H1 (cell line): Measurements from ENCODE around the gene CPHXL2. TPM values are rescaled to one million over a fixed set of nuclear protein-coding genes. Genes with fewer than 3 reads are reported as not detected.

Experiments
- CTCF ChIA-PET: fragments of 300-600 bp; sonication (Branson Sonifier 250); formaldehyde crosslinking; loops from one replicate; lab custom pipeline; 2021; ENCODE audit not compliant: partially characterized antibody; lab: Charles Lee
- POLR2A ChIA-PET: fragments of 300-600 bp; sonication (Branson Sonifier 250); formaldehyde crosslinking; loops from one replicate; lab custom pipeline; 2021; ENCODE audit warnings: inconsistent platforms; ENCODE audit not compliant: partially characterized antibody; lab: Charles Lee
- DNase-seq, 2 experiments: peaks; one replicate each; pipeline versions ENCODE4 v3.0.0 to v3.0.0-alpha.2; 2010 to 2022; ENCODE audit warnings: low spot score in 2 of 2, low read depth in 1 of 2, mixed read lengths in 1 of 2
- FAIRE-seq: peaks from 2 replicates; lab custom pipeline; 2011; peaks lifted over from hg19 to GRCh38; lab: Jason Lieb, UNC
- H2AFZ ChIP-seq: 2 replicates; pipeline ENCODE4 v1.8.1; 2012; ENCODE audit warnings: low read length, inconsistent platforms
- H2AK5ac ChIP-seq: 2 replicates; pipeline ENCODE4 v1.6.1; 2013; ENCODE audit warnings: low read depth, low read length
- H2BK120ac ChIP-seq: replicated peaks from 2 replicates; pipeline ENCODE3; 2013; ENCODE audit warnings: low read depth, low read length, inconsistent platforms
- H2BK12ac ChIP-seq: 2 replicates; pipeline ENCODE4 v1.6.1; 2013; ENCODE audit warnings: low read depth, low read length
- H2BK15ac ChIP-seq: 2 replicates; pipeline ENCODE4 v1.6.1; 2013; ENCODE audit warnings: low read length
- H2BK20ac ChIP-seq: 2 replicates; pipeline ENCODE4 v1.6.1; 2013; ENCODE audit warnings: low read length
- H2BK5ac ChIP-seq: 2 replicates; pipeline ENCODE4 v1.6.1; 2013; ENCODE audit warnings: low read depth, low read length
- H3K14ac ChIP-seq: 2 replicates; pipeline ENCODE4 v1.6.1; 2013; ENCODE audit warnings: inconsistent platforms; ENCODE audit not compliant: insufficient read length
- H3K18ac ChIP-seq: 2 replicates; pipeline ENCODE4 v1.6.1; 2013; ENCODE audit warnings: low read length; ENCODE audit errors: extremely low read depth
- H3K23ac ChIP-seq: 2 replicates; pipeline ENCODE4 v1.6.1; 2013; ENCODE audit warnings: inconsistent platforms; ENCODE audit not compliant: insufficient read length
- H3K23me2 ChIP-seq: 2 replicates; pipeline ENCODE4 v1.6.1; 2013; ENCODE audit warnings: low read depth, low read length
- H3K27ac ChIP-seq: 2 replicates; pipeline ENCODE4 v1.6.1; 2011; ENCODE audit warnings: low read depth, low read length, inconsistent platforms
- H3K27me3 ChIP-seq, 4 experiments: replicated peaks in 1 of 4; 1 replicate in 1 of 4; 2 replicates in 3 of 4; pipeline versions ENCODE4 v1.6.1 to v1.8.1; 2011 to 2013; ENCODE audit warnings: low read length in 3 of 4, mild to moderate bottlenecking in 3 of 4, inconsistent platforms in 2 of 4, mixed read lengths in 2 of 4, moderate library complexity in 1 of 4; ENCODE audit not compliant: control insufficient read depth in 3 of 4, insufficient read depth in 3 of 4; ENCODE audit errors: extremely low read depth in 1 of 4
- H3K36me3 ChIP-seq, 4 experiments: 2 replicates each; pipeline versions ENCODE4 v1.6.1 to v1.8.1; 2011 to 2013; ENCODE audit warnings: mild to moderate bottlenecking in 4 of 4, low read length in 3 of 4, moderate library complexity in 2 of 4, control low read depth in 1 of 4, inconsistent platforms in 1 of 4; ENCODE audit not compliant: insufficient read depth in 4 of 4, control insufficient read depth in 2 of 4
- H3K4ac ChIP-seq: replicated peaks from 2 replicates; pipeline ENCODE3; 2013; ENCODE audit warnings: low read length, low read depth, mixed read lengths, inconsistent platforms; ENCODE audit not compliant: insufficient read length
- H3K4me1 ChIP-seq, 4 experiments: replicated peaks in 1 of 4; 1 replicate in 1 of 4; 2 replicates in 3 of 4; pipeline versions ENCODE4 v1.6.1 to v1.8.1; 2011 to 2013; ENCODE audit warnings: low read length in 3 of 4, inconsistent platforms in 2 of 4, mixed read lengths in 1 of 4; ENCODE audit not compliant: insufficient read depth in 4 of 4, control insufficient read depth in 3 of 4
- H3K4me2 ChIP-seq, 2 experiments: 2 replicates each; pipeline versions ENCODE4 v1.6.1 to v1.8.1; 2011 to 2013; ENCODE audit warnings: low read depth in 2 of 2, low read length in 2 of 2, control low read depth in 1 of 2, inconsistent platforms in 1 of 2, mild to moderate bottlenecking in 1 of 2; ENCODE audit not compliant: insufficient read depth in 1 of 2
- H3K4me3 ChIP-seq, 4 experiments: fragments of 200-600, 300-600 bp in 1 of 4; sonication (generic), shearing (Covaris generic), sonication (Bioruptor Twin) in 1 of 4; 2 replicates each; pipeline versions ENCODE4 v1.5.1 to v1.8.1; 2011 to 2016; ENCODE audit warnings: low read length in 4 of 4, low read depth in 3 of 4, control low read depth in 2 of 4, inconsistent platforms in 2 of 4, mild to moderate bottlenecking in 2 of 4, mixed read lengths in 1 of 4, moderate library complexity in 1 of 4; ENCODE audit not compliant: insufficient read depth in 2 of 4; ENCODE audit errors: extremely low read depth in 1 of 4
- H3K56ac ChIP-seq: replicated peaks from 2 replicates; pipeline ENCODE3; 2013; ENCODE audit warnings: low read depth, mild to moderate bottlenecking, mixed read lengths, low read length, inconsistent platforms; ENCODE audit not compliant: insufficient read length
- H3K79me1 ChIP-seq: 2 replicates; pipeline ENCODE4 v1.6.1; 2013; ENCODE audit warnings: low read depth, low read length, control low read depth
- H3K79me2 ChIP-seq, 2 experiments: 2 replicates each; pipeline versions ENCODE4 v1.6.1 to v1.8.1; 2012 to 2013; ENCODE audit warnings: low read length in 2 of 2, mild to moderate bottlenecking in 2 of 2, inconsistent platforms in 1 of 2; ENCODE audit not compliant: insufficient read depth in 2 of 2, control insufficient read depth in 1 of 2
- H3K9ac ChIP-seq, 4 experiments: replicated peaks in 1 of 4; 1 replicate in 1 of 4; 2 replicates in 3 of 4; pipeline versions ENCODE4 v1.6.1 to v1.8.1; 2011 to 2013; ENCODE audit warnings: low read depth in 3 of 4, low read length in 3 of 4, control low read depth in 2 of 4, mild to moderate bottlenecking in 2 of 4, moderate library complexity in 2 of 4, inconsistent platforms in 1 of 4; ENCODE audit errors: extremely low read depth in 1 of 4
- H3K9me3 ChIP-seq, 2 experiments: 2 replicates each; pipeline versions ENCODE4 v1.6.1 to v1.8.1; 2012 to 2013; ENCODE audit warnings: mild to moderate bottlenecking in 2 of 2, moderate library complexity in 2 of 2, control low read depth in 1 of 2, inconsistent platforms in 1 of 2, low read depth in 1 of 2, low read length in 1 of 2, mixed read lengths in 1 of 2; ENCODE audit not compliant: insufficient read depth in 2 of 2
- H4K20me1 ChIP-seq, 2 experiments: replicated peaks in 1 of 2; 2 replicates each; pipeline versions ENCODE3 to v1.8.1; 2011 to 2013; ENCODE audit warnings: inconsistent platforms in 2 of 2, low read length in 2 of 2, mild to moderate bottlenecking in 1 of 2; ENCODE audit not compliant: insufficient read depth in 2 of 2, control insufficient read depth in 1 of 2
- H4K5ac ChIP-seq: 2 replicates; pipeline ENCODE4 v1.6.1; 2013; ENCODE audit warnings: low read length, low read depth, mixed read lengths, inconsistent platforms; ENCODE audit not compliant: insufficient read length
- H4K8ac ChIP-seq: 2 replicates; pipeline ENCODE4 v1.8.0; 2013; ENCODE audit warnings: mild to moderate bottlenecking, moderate library complexity, low read length, inconsistent platforms; ENCODE audit not compliant: insufficient read depth; ENCODE audit errors: extremely low read depth
- H4K91ac ChIP-seq: replicated peaks from 2 replicates; pipeline ENCODE3; 2013; ENCODE audit warnings: low read length, mixed read lengths, inconsistent platforms; ENCODE audit not compliant: insufficient read length
- ATF2 ChIP-seq: IDR thresholded peaks from 2 replicates; pipeline ENCODE4 v1.6.1; 2012; ENCODE audit warnings: low read length, inconsistent platforms
- BACH1 ChIP-seq: IDR thresholded peaks from 2 replicates; pipeline ENCODE4 v1.6.1; 2012; ENCODE audit warnings: low read length, improper control_type of control experiment
- CBX5 ChIP-seq: fragments of 300-800, 300-1000 bp; sonication (generic); IDR thresholded peaks from 2 replicates; pipeline ENCODE4 v1.7.1; 2016; ENCODE audit warnings: antibody characterized with exemption, low read length, low read depth
- CREB1 ChIP-seq: IDR thresholded peaks from 2 replicates; pipeline ENCODE4 v1.6.1; 2012; ENCODE audit warnings: inconsistent platforms
- EZH2 ChIP-seq: fragments of 200-600 bp; sonication (generic); IDR thresholded peaks from 2 replicates; pipeline ENCODE4 v1.7.1; 2012; ENCODE audit warnings: low read depth, mild to moderate bottlenecking, moderate library complexity, low read length, inconsistent platforms; ENCODE audit not compliant: severe bottlenecking
- NANOG ChIP-seq: IDR thresholded peaks from 2 replicates; pipeline ENCODE4 v1.6.1; 2011; ENCODE audit warnings: low read length, low read depth, mild to moderate bottlenecking, inconsistent platforms; ENCODE audit not compliant: insufficient read depth, poor library complexity, severe bottlenecking
- POLR2AphosphoS5 ChIP-seq: IDR thresholded peaks from 2 replicates; pipeline ENCODE4 v1.6.1; 2011; ENCODE audit warnings: low read depth, low read length
- WGBS, 2 experiments: shearing (Covaris generic) in 1 of 2; methylation state at CpG; one replicate each; pipeline versions ENCODE4 v1.1.6 to v1.1.7; 2013 to 2015; ENCODE audit warnings: low lambda C conversion rate in 2 of 2, mixed read lengths in 2 of 2, inconsistent platforms in 1 of 2, low coverage in 1 of 2, missing lambda C conversion rate in 1 of 2; ENCODE audit not compliant: insufficient replicate concordance in 2 of 2, insufficient coverage in 1 of 2, insufficient read length in 1 of 2; ENCODE audit errors: extremely low coverage in 1 of 2, missing lambda C conversion rate in 1 of 2; 5-methylcytosine and 5-hydroxymethylcytosine counted together
- long read RNA-seq, 2 experiments: library from RNA in 1 of 2; library from capped mRNA in 1 of 2; stranded (forward); transcript quantifications; one replicate each; pipeline ENCODE4 v2.0.0, GENCODE V29; 2021; ENCODE audit warnings: inconsistent platforms in 1 of 2
- polyA minus RNA-seq, 3 experiments: library from RNA; depleted of rRNA, polyadenylated mRNA; stranded (reverse); fragments of >200 nt; gene quantifications; 1 replicate in 2 of 3; 2 replicates in 1 of 3; pipeline ENCODE4 v1.2.3, GENCODE V29; 2011
- polyA plus RNA-seq, 7 experiments: library from polyadenylated mRNA; depleted of rRNA in 3 of 7; stranded (reverse) in 5 of 7; unstranded in 2 of 7; fragments of >200 nt in 5 of 7; fragments of 200-250 nt in 2 of 7; gene quantifications; 1 replicate in 5 of 7; 2 replicates in 1 of 7; 4 replicates in 1 of 7; pipeline versions ENCODE4 v1.2.1 to v1.2.3, GENCODE V29; 2011 to 2013; ENCODE audit warnings: missing spikeins in 2 of 7, mixed read lengths in 2 of 7
- total RNA-seq: library from RNA; stranded (reverse); fragmentation: NEBNext Ultra II Directional; extraction: Animal tissue kit (Norgen Biotek cat#: 25700); gene quantifications from 2 replicates; pipeline ENCODE4 v1.2.1, GENCODE V29; 2021

The CPHXL2 gene
- not detected in 2 replicates for total RNA-seq
- polyA plus RNA-seq (2011; rRNA removed) = not detected in 2 replicates
- not detected for polyA plus RNA-seq (2011; cell fraction: cytosol; rRNA removed)
- not detected for polyA plus RNA-seq (2011; cell fraction: nucleus; rRNA removed)
- not detected in 4 replicates for polyA plus RNA-seq (2012, experiment 1 of 2)
- polyA plus RNA-seq (2012, experiment 2 of 2) = not detected
- polyA plus RNA-seq (2013, experiment 1 of 2) = not detected
- polyA plus RNA-seq (2013, experiment 2 of 2) = not detected
- polyA minus RNA-seq (2011; rRNA and poly(A)+ RNA removed) = not detected in 2 replicates
- not detected for polyA minus RNA-seq (2011; cell fraction: cytosol; rRNA and poly(A)+ RNA removed)
- not detected for polyA minus RNA-seq (2011; cell fraction: nucleus; rRNA and poly(A)+ RNA removed)
- long read RNA-seq, experiment 1 = 0 reads
- long read RNA-seq, experiment 2 = 0 reads

DNA sequence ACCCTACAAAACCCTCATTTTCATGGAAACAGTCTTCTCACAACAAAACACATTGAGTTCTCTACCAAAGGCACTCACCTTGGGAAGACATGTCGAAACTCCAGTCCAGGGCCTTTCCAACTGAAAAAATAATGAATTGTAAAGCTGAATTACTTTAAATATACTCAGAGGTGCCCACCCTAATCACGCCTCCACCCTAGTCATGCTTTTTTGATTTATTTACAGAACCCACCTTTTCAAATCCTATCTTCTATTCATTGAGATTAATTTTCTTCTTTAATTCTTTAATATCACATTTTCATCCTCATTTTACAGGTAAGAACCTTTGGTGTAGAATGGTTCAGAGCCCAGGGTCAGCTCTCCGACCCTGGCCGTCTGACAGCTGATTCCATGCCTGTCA lies at the start of gene CPHXL2:
CPHXL2 (minus strand) TSS at position 101 of the 400 bp plus-strand sequence; CDS start at position 91, 10 bp downstream.
- POLR2A ChIA-PET = interaction anchor here (1.7 kb wide), 1 partner anchor 30 kb away, joined by 4 read pairs; the partner anchor contains the start of genes KARS1 and TERF2IP
- Histone ChIP-seq H3K36me3 (no peaks in the 10 kb centered on the region), H4K20me1 (no peaks in the 10 kb centered on the region), H2AFZ (no peak within 1 kb of the TSS), H4K91ac (no peak within 1 kb of the TSS), H3K4me2 (no peak within 1 kb of the TSS), H3K9ac (no peak within 1 kb of the TSS), H2BK20ac (no peak within 1 kb of the TSS), H3K9me3 (0 out of 4 replicates have a peak, but pooled peaks cover 0 to 5% of the 10 kb centered on the region in 2 experiments), H2BK12ac (no peak within 1 kb of the TSS), H3K18ac (no peak within 1 kb of the TSS), H4K5ac (no peak within 1 kb of the TSS), H3K27ac (no peak within 1 kb of the TSS), H3K56ac (no peak within 1 kb of the TSS), H2BK120ac (no peak within 1 kb of the TSS), H4K8ac (no peak within 1 kb of the TSS), H3K4ac (no peak within 1 kb of the TSS), H2BK15ac (no peak within 1 kb of the TSS), H3K27me3 (no peaks in the 10 kb centered on the region), H2BK5ac (no peak within 1 kb of the TSS), H3K79me1 (no peaks in the 10 kb centered on the region), H3K23me2 (no peaks in the 10 kb centered on the region), H3K79me2 (no peaks in the 10 kb centered on the region), H3K14ac (no peak within 1 kb of the TSS), H2AK5ac (no peak within 1 kb of the TSS), H3K23ac (no peak within 1 kb of the TSS), H3K4me1 (no peaks in the 10 kb centered on the region), H3K4me3 (no peak within 1 kb of the TSS)
- CTCF ChIA-PET = interaction anchor here (0.6 to 1.3 kb wide), 2 partner anchors 19 to 31 kb away, joined by 3 read pairs; no protein-coding TSS in a partner anchor
- FAIRE-seq (no peak), DNase-seq (no peak)
- WGBS, 2 experiments = 90% methylated on average over 4 of the region's 4 CpGs; no CpG with 5 or more reads in 1 of the 2 experiments
- TF ChIP-seq CREB1 (no peak), EZH2 (no peak), CBX5 (no peak), BACH1 (no peak), ATF2 (no peak), NANOG (no peak), POLR2AphosphoS5 (no peak)
